ENCODE results near the gene RELT.

RELT gene

DNA sequence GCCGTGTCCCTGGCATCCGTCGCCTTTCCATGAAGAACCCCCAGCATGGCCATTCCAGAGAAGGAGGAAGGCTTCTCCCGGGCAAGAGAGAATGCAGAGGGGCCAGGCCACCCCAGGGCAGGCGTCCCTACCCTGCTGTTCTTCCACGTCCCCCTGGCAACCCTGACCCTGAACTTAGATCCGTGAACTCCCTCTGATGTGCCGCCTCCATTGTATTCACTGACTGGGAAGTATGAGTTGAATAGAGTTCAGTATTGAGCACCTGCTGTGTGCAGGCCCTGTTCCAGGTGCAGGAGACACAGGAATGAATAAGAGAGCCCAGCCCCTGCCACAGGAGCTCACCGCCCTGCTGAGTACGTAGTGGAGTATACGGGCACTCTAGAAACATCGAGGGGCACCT is 29.1 kb upstream of the RELT start:
- in situ Hi-C loops (cut with HindIII; ENCODE audit: low sequenced_read_pairs) = no loop called here

DNA sequence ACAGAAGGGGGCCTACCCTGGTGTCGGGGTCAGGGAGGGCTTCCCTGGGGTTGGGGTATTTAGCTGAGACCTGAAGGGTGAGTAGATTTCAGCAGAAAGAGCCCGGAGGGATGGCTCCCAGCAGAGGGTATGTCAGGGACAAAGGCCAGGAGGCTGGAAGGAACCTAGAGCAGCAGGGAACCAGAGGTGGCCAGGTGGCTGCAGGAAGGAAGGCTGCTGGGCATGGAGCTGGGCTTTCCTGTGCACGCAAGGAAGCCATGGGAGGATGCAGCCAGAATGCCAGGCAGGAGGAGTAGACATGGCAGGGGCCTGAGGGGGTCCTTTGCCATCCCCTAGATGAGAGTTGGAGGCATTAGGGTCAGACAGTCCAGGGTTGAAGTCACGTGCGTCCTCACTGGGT is 27.4 kb upstream of the RELT start:
- in situ Hi-C loops (cut with HindIII; ENCODE audit: low sequenced_read_pairs) = no loop called here

GRCh38 chr11:73349633-73350032 is 26.6 kb upstream of the RELT start:
- in situ Hi-C loops (cut with HindIII; ENCODE audit: low sequenced_read_pairs) = no loop called here

- in situ Hi-C loops (cut with HindIII; ENCODE audit: low sequenced_read_pairs) = no loop called here
Measured at GRCh38 chr11:73350908-73351636, 25.1 kb upstream of the RELT start.

GRCh38 chr11:73353422-73353821 is 22.8 kb upstream of the RELT start:
- in situ Hi-C loops (cut with HindIII; ENCODE audit: low sequenced_read_pairs) = no loop called here

- in situ Hi-C loops (cut with HindIII; ENCODE audit: low sequenced_read_pairs) = no loop called here
Measured at GRCh38 chr11:73355109-73355508, 21.1 kb upstream of the RELT start.

- in situ Hi-C loops (cut with HindIII; ENCODE audit: low sequenced_read_pairs) = no loop called here
Measured at GRCh38 chr11:73356979-73357860, 19.0 kb upstream of the RELT start.

DNA sequence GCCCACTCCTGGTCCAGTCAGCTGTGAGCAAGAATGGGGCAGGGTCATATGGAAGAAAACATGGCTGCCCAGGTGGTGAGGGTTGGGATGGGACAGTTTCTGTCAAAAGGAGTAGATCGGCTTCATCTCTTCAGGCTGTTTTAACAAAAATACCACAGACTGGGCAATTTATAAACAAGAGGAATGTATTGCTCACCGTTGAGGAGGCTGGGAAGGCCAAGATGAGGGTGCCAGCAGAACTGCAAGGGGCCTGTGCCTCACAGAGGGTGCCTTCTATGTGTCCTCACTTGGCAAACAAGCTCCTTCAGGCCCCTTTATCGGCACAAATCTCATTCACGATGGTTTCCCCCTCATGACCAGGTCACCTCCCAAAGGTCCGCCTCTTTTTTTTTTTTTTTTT is 18.1 kb upstream of the RELT start:
- in situ Hi-C loops (cut with HindIII; ENCODE audit: low sequenced_read_pairs) = no loop called here

GRCh38 chr11:73359341-73359740 is 16.9 kb upstream of the RELT start:
- in situ Hi-C loops (cut with HindIII; ENCODE audit: low sequenced_read_pairs) = no loop called here

GRCh38 chr11:73359930-73360742 is 16.1 kb upstream of the RELT start:
- in situ Hi-C loops (cut with HindIII; ENCODE audit: low sequenced_read_pairs) = no loop called here

- in situ Hi-C loops (cut with HindIII; ENCODE audit: low sequenced_read_pairs) = no loop called here
Measured at GRCh38 chr11:73360743-73361369, 15.3 kb upstream of the RELT start.

GRCh38 chr11:73361953-73362776 is 14.0 kb upstream of the RELT start:
- in situ Hi-C loops (cut with HindIII; ENCODE audit: low sequenced_read_pairs) = no loop called here

- in situ Hi-C loops (cut with HindIII; ENCODE audit: low sequenced_read_pairs) = no loop called here
Measured at GRCh38 chr11:73363147-73363546, 13.1 kb upstream of the RELT start.

- in situ Hi-C loops (cut with HindIII; ENCODE audit: low sequenced_read_pairs) = no loop called here
Measured at GRCh38 chr11:73365352-73366264, 10.6 kb upstream of the RELT start.

- in situ Hi-C loops (cut with HindIII; ENCODE audit: low sequenced_read_pairs) = no loop called here
Measured at GRCh38 chr11:73366265-73366610, 10.0 kb upstream of the RELT start.

DNA sequence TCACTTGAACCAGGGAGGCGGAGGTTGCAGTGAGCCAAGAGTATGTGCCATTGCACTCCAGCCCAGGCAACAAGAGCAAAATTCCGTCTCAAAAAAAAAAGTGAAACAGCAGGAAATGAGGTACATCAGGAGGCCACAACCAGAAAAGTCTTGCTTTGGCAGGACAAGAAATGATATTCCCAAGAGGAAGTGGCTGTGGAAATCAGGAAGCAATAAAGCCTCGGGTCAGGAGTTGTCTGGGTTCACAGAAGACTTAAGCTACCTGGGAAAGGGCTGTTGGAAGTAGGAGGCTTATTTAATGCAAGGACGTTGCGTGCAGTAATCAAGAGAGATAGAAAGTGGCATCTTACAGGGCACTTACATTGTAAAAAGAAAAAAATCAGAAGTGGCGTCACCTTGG is 9.2 kb upstream of the RELT start:
- in situ Hi-C loops (cut with HindIII; ENCODE audit: low sequenced_read_pairs) = no loop called here

DNA sequence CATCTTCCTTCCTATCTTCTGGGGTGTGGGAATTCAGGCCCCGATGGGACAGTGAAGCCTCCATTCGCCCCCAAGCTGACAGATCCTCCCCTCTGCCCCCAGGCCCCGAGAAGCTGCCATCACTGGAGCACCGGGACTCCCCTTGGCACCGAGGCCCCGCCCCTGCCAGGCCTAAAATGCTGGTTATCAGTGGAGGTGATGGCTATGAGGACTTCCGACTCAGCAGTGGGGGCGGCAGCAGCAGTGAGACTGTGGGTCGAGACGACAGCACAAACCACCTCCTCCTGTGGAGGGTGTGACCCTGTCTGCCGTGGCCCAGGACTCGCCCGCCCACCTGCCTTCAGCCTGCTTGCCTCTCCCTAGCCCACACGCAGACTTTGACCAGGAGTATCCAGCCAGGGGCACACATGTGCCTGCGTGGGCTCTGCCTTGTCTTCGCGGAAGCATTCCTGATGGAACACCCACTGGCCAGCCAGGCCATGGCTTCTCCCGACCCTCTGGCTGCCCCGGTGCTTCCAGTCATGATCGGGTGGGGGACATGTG is 8.6 kb upstream of the RELT start:
- in situ Hi-C loops (cut with HindIII; ENCODE audit: low sequenced_read_pairs) = no loop called here

GRCh38 chr11:73372375-73372993 is 3.7 kb upstream of the RELT start:
- in situ Hi-C loops (cut with HindIII; ENCODE audit: low sequenced_read_pairs) = no loop called here

Data from DLD1 (cell line).